ENCODE measurements around the gene RYR1. TPM values are rescaled to one million over a fixed set of nuclear protein-coding genes. Genes with fewer than 3 reads are reported as not detected.
"Not testable (repeated sequence)": the region's sequence is repeated elsewhere in the genome, so short reads cannot be mapped to it uniquely, and the experiment has no call there.

RYR1 gene
- total RNA-seq, 1 donor: under 0.01 TPM

DNA sequence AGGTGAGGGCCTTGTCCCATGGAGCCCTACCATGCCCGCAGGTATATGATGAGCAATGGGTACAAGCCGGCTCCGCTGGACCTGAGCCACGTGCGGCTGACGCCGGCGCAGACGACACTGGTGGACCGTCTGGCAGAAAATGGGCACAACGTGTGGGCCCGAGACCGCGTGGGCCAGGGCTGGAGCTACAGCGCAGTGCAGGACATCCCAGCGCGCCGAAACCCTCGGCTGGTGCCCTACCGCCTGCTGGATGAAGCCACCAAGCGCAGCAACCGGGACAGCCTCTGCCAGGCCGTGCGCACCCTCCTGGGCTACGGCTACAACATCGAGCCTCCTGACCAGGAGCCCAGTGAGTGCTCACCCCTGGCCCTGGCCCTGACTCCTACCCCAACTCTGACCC, 32.6 kb downstream of the RYR1 start:
- H3K27ac ChIP-seq (ENCODE audit: low read depth, low read length): no peak overlapping the region
- no peaks in the 10 kb centered on the region for H3K9me3 ChIP-seq (ENCODE audit: low read depth, low read length)
- no peak overlapping the region for H2AFZ ChIP-seq (ENCODE audit: low read length)
- H3K27me3 ChIP-seq (ENCODE audit: insufficient read depth, low read length): no peaks in the 10 kb centered on the region
- H3K36me3 ChIP-seq (ENCODE audit: insufficient read depth, low read length): no peaks in the 10 kb centered on the region
- TF ChIP-seq, protein P1, sequence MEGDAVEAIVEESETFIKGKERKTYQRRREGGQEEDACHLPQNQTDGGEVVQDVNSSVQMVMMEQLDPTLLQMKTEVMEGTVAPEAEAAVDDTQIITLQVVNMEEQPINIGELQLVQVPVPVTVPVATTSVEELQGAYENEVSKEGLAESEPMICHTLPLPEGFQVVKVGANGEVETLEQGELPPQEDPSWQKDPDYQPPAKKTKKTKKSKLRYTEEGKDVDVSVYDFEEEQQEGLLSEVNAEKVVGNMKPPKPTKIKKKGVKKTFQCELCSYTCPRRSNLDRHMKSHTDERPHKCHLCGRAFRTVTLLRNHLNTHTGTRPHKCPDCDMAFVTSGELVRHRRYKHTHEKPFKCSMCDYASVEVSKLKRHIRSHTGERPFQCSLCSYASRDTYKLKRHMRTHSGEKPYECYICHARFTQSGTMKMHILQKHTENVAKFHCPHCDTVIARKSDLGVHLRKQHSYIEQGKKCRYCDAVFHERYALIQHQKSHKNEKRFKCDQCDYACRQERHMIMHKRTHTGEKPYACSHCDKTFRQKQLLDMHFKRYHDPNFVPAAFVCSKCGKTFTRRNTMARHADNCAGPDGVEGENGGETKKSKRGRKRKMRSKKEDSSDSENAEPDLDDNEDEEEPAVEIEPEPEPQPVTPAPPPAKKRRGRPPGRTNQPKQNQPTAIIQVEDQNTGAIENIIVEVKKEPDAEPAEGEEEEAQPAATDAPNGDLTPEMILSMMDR (IDR thresholded peaks at IDR 0.05; ENCODE audit: extremely low read depth, low read depth, low read length): no peak
- H3K4me1 ChIP-seq (ENCODE audit: insufficient read depth, low read length): no peaks in the 10 kb centered on the region
- no peak overlapping the region for H3K4me2 ChIP-seq (ENCODE audit: insufficient read depth, low read length)
- H3K4me3 ChIP-seq (ENCODE audit: insufficient read depth, low read length): no peak overlapping the region
- H3K79me2 ChIP-seq (ENCODE audit: insufficient read depth, low read length): no peaks in the 10 kb centered on the region
- peak; percentile 78 for DNase-seq (ENCODE audit: insufficient read length, low spot score, missing footprints)
- no peaks in the 10 kb centered on the region for H4K20me1 ChIP-seq (ENCODE audit: insufficient read depth, low read length)

DNA sequence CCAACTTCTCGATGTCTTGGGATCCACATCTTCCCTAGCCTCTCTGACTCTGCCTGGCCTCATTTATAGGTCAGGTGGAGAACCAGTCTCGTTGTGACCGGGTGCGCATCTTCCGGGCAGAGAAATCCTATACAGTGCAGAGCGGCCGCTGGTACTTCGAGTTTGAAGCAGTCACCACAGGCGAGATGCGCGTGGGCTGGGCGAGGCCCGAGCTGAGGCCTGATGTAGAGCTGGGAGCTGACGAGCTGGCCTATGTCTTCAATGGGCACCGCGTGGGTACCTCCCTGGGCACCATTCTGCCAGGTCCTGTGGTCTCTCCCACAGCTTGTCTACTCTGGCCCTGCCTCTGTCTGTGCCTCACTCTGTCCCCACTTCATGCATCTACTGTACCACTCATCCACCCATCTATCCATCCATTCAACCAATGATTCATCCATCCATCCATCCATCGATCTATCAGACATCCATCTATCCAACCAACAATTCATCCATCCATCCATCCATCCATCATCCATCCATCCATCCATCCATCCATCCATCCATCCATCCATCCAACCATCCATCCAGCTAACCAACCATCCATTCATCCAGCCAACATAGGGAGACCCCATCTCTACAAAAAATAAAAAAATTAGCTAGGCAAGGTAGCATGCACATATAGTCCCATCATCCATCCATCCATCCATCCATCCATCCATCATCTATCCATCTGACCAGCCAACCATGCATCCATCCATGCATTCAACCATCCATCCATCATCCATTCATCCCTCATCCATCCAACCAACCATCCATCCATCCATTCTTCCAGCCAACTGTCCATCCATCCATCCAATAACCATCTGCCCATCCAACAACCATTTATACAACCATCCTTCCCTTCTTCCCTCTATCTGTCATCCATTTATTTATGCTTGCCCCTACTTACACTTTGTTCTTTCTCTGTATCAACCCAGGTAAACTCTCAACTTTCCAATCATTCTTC, 34.3 kb downstream of the RYR1 start:
- H3K27me3 ChIP-seq (ENCODE audit: insufficient read depth, low read length): no peaks in the 10 kb centered on the region
- TF ChIP-seq, protein P1 (IDR thresholded peaks at IDR 0.05; ENCODE audit: extremely low read depth, low read depth, low read length): no peak
- H4K20me1 ChIP-seq (ENCODE audit: insufficient read depth, low read length): no peaks in the 10 kb centered on the region
- no peak overlapping the region for H3K4me2 ChIP-seq (ENCODE audit: insufficient read depth, low read length)
- H3K9me3 ChIP-seq (ENCODE audit: low read depth, low read length): no peaks in the 10 kb centered on the region
- H3K79me2 ChIP-seq (ENCODE audit: insufficient read depth, low read length): no peaks in the 10 kb centered on the region
- peak; percentile 55 for DNase-seq (ENCODE audit: insufficient read length, low spot score, missing footprints)
- H2AFZ ChIP-seq (ENCODE audit: low read length): no peak overlapping the region
- no peak overlapping the region for H3K27ac ChIP-seq (ENCODE audit: low read depth, low read length)
- no peak overlapping the region for H3K4me3 ChIP-seq (ENCODE audit: insufficient read depth, low read length)
- H3K4me1 ChIP-seq (ENCODE audit: insufficient read depth, low read length): no peaks in the 10 kb centered on the region
- no peaks in the 10 kb centered on the region for H3K36me3 ChIP-seq (ENCODE audit: insufficient read depth, low read length)

DNA sequence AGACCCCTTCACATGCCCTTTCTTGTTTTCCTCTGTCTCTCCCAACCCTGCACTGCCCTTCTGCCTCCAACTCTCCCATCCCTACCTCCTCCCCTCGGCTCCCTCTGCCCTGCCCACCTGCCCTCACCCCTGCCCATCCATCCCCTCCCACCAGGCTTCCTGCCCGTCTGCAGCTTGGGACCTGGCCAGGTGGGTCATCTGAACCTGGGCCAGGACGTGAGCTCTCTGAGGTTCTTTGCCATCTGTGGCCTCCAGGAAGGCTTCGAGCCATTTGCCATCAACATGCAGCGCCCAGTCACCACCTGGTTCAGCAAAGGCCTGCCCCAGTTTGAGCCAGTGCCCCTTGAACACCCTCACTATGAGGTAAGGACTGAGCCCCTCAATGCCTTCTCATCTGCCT, 35.7 kb downstream of the RYR1 start:
- TF ChIP-seq, protein P1 (IDR thresholded peaks at IDR 0.05; ENCODE audit: extremely low read depth, low read depth, low read length): no peak
- H3K79me2 ChIP-seq (ENCODE audit: insufficient read depth, low read length): no peaks in the 10 kb centered on the region

DNA sequence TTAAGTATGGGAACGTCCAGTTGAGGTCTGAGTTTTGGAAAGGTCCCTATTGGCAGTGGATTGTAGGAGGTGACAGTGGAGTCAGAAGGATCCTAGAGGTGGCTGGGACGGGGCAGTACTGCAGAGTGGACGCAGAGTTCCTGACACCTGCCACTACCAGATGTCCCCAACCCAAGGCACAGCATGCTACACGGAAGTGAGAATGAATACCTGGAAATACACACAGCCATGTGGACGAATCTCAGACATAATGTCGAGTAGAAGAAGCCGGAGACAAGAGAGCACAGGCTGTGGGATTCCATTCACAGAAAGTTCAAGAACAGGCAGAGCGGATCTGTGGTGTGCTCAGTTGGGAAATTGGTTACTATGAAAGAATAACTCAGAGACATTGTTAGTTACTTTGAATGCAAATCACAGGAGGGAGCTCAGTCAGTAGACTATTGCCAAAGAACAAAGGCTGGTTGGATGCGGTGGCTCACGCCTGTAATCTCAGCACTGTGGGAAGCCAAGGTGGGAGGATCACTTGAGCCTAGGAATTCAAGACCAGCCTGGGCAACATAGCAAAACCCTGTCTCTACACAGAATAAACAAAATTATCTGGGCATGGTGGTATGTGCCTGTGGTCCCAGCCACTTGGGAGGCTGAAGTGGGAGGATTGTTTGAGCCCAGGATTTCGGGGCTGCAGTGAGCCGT, 37.4 kb downstream of the RYR1 start:
- DNase-seq (ENCODE audit: insufficient read length, low spot score, missing footprints): peak; percentile 15
- Histone ChIP-seq H4K20me1 (ENCODE audit: insufficient read depth, low read length) (no peaks in the 10 kb centered on the region), H3K27ac (ENCODE audit: low read depth, low read length) (no peak overlapping the region), H3K4me1 (ENCODE audit: insufficient read depth, low read length) (no peaks in the 10 kb centered on the region), H3K79me2 (ENCODE audit: insufficient read depth, low read length) (no peaks in the 10 kb centered on the region), H3K4me3 (ENCODE audit: insufficient read depth, low read length) (no peak overlapping the region), H3K9me3 (ENCODE audit: low read depth, low read length) (no peaks in the 10 kb centered on the region), H3K27me3 (ENCODE audit: insufficient read depth, low read length) (no peaks in the 10 kb centered on the region), H3K36me3 (ENCODE audit: insufficient read depth, low read length) (no peaks in the 10 kb centered on the region), H2AFZ (ENCODE audit: low read length) (no peak overlapping the region), H3K4me2 (ENCODE audit: insufficient read depth, low read length) (no peak overlapping the region)
- TF ChIP-seq, protein P1 (IDR thresholded peaks at IDR 0.05; ENCODE audit: extremely low read depth, low read depth, low read length): no peak

More for the DNA sequence above, 35.7 kb downstream of the RYR1 start:
- no peak for DNase-seq (ENCODE audit: insufficient read length, low spot score, missing footprints)
- Histone ChIP-seq H3K27me3 (ENCODE audit: insufficient read depth, low read length) (no peaks in the 10 kb centered on the region), H3K4me3 (ENCODE audit: insufficient read depth, low read length) (no peak overlapping the region), H3K27ac (ENCODE audit: low read depth, low read length) (no peak overlapping the region), H3K4me2 (ENCODE audit: insufficient read depth, low read length) (no peak overlapping the region), H2AFZ (ENCODE audit: low read length) (no peak overlapping the region), H3K4me1 (ENCODE audit: insufficient read depth, low read length) (no peaks in the 10 kb centered on the region), H3K9me3 (ENCODE audit: low read depth, low read length) (no peaks in the 10 kb centered on the region), H4K20me1 (ENCODE audit: insufficient read depth, low read length) (no peaks in the 10 kb centered on the region), H3K36me3 (ENCODE audit: insufficient read depth, low read length) (no peaks in the 10 kb centered on the region)

DNA sequence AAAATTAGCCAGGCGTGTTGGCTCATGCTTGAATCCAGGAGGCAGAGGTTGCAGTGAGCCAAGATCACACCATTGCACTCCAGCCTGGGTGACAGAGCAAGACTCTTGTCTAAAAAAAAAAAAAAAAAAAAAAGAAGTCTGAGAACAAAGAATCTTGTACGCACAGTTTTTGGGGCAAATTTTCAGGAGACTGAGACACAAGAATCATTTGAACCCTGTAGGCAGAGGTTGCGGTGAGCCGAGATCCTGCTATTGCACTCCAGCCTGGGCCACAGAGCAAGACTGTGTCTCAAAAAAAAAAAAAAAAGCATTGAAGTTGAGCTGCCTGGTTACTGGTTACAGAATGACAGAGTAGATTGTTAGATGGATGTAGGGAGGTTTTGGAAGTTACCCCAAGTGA, 39.2 kb downstream of the RYR1 start:
- H4K20me1 ChIP-seq (ENCODE audit: insufficient read depth, low read length); H3K79me2 ChIP-seq (ENCODE audit: insufficient read depth, low read length); H3K36me3 ChIP-seq (ENCODE audit: insufficient read depth, low read length); H3K27me3 ChIP-seq (ENCODE audit: insufficient read depth, low read length); H3K4me1 ChIP-seq (ENCODE audit: insufficient read depth, low read length); DNase-seq (ENCODE audit: insufficient read length, low spot score, missing footprints); H3K27ac ChIP-seq (ENCODE audit: low read depth, low read length); H3K9me3 ChIP-seq (ENCODE audit: low read depth, low read length); H3K4me3 ChIP-seq (ENCODE audit: insufficient read depth, low read length); H3K4me2 ChIP-seq (ENCODE audit: insufficient read depth, low read length); H2AFZ ChIP-seq (ENCODE audit: low read length): not testable (repeated sequence)
